ENCODE results near the gene BRD8. TPM values are rescaled to one million over a fixed set of nuclear protein-coding genes. Genes with fewer than 3 reads are reported as not detected.

Gene BRD8
- total RNA-seq, 5 donors from 2014 or later (not counting 1 experiment from before 2014, with no cell fraction given), result 29.5 to 79.5 (median 72.2) TPM

DNA sequence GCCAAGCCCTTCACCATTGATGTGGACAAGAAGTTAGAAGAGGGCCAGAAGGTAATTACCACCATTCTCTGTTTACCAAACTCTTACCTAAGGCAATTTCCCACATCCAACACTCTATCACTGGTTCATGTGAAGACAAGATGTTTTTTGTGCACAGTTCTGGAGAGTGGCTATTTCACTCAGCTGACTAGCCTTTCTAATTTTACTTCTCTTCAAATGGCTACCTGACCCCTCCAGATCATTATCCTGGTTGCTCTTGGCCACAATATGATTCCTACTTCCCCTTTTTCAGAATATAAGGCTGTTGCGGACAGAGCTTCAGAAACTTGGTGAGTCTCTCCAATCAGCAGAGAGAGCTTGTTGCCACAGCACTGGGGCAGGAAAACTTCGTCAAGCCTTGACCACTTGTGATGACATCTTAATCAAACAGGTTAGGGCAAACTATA lies 7.6 kb upstream of the BRD8 start:
- ATAC-seq (replicated peaks in 1 of 4) (no peak), DNase-seq (no peak)
- H3K9me3 Mint-ChIP-seq, result no peaks in the 10 kb centered on the region
- no peak overlapping the region for H3K4me3 Mint-ChIP-seq
- Histone ChIP-seq H3K4me3 (ENCODE audit: control insufficient read depth in 1 of 2, extremely low read depth in 1 of 2, low read length in 1 of 2) (no peak overlapping the region), H3K4me1 (ENCODE audit: control insufficient read depth in 1 of 2, extremely low read depth in 1 of 2, insufficient read depth in 2 of 2, low read length in 2 of 2) (no peaks in the 10 kb centered on the region), H3K9me3 (no peaks in the 10 kb centered on the region), H3K27me3 (replicated peaks in 1 of 2; ENCODE audit: control insufficient read depth in 2 of 2, extremely low read depth in 1 of 2, insufficient read depth in 2 of 2, low read length in 1 of 2) (no peaks in the 10 kb centered on the region), H3K36me3 (ENCODE audit: control insufficient read depth in 2 of 2, extremely low read depth in 1 of 2, insufficient read depth in 1 of 2, low read length in 1 of 2) (peaks cover 2 to 37% of the 10 kb centered on the region in 2 donors), H3K27ac (ENCODE audit: low read length) (no peak overlapping the region)
- H3K4me1 Mint-ChIP-seq, result no peaks in the 10 kb centered on the region
- H3K36me3 Mint-ChIP-seq, result peaks cover 24% of the 10 kb centered on the region
- ChIA-PET CTCF (interaction anchor here in 1 of 2 donors (0.6 kb wide), 1 partner anchor 201 kb away, joined by 3 read pairs; no protein-coding TSS in a partner anchor), POLR2A (interaction anchor here in 1 of 2 donors (0.5 kb wide), 1 partner anchor 23 kb away, joined by 3 read pairs; no protein-coding TSS in a partner anchor)
- peak overlapping the region in 1 of 2 donors; percentile 75 for H3K27ac Mint-ChIP-seq
- WGBS (ENCODE audit: insufficient coverage), result no CpG with 5 or more reads among the region's 2 CpGs
- no peaks in the 10 kb centered on the region for H3K27me3 Mint-ChIP-seq

GRCh38 chr5:138182808-138183207 lies 4.4 kb upstream of the BRD8 start:
- peaks cover 4 to 9% of the 10 kb centered on the region in 2 experiments for H3K4me1 ChIP-seq (ENCODE audit: control insufficient read depth in 1 of 2, extremely low read depth in 1 of 2, insufficient read depth in 2 of 2, low read length in 2 of 2)
- Mint-ChIP-seq H3K27me3 (no peaks in the 10 kb centered on the region), H3K4me1 (peaks cover 0 to 2% (median 0%) of the 10 kb centered on the region in 3 donors), H3K4me3 (no peak overlapping the region), H3K36me3 (peaks cover 7% of the 10 kb centered on the region), H3K9me3 (no peaks in the 10 kb centered on the region), H3K27ac (no peak overlapping the region)
- ChIA-PET CTCF (no interaction called here), POLR2A (no interaction called here)
- DNase-seq, result no peak
- H3K27ac ChIP-seq (ENCODE audit: low read length), result no peak overlapping the region
- peaks cover 0 to 15% of the 10 kb centered on the region in 2 donors for H3K36me3 ChIP-seq (ENCODE audit: control insufficient read depth in 2 of 2, extremely low read depth in 1 of 2, insufficient read depth in 1 of 2, low read length in 1 of 2)
- no peaks in the 10 kb centered on the region for H3K9me3 ChIP-seq
- H3K4me3 ChIP-seq (ENCODE audit: control insufficient read depth in 1 of 2, extremely low read depth in 1 of 2, low read length in 1 of 2), result no peak overlapping the region
- no peaks in the 10 kb centered on the region for H3K27me3 ChIP-seq (replicated peaks in 1 of 2; ENCODE audit: control insufficient read depth in 2 of 2, extremely low read depth in 1 of 2, insufficient read depth in 2 of 2, low read length in 1 of 2)
- no peak for ATAC-seq (replicated peaks in 1 of 4)
- 93% methylated on average over 5 of the region's 6 CpGs for WGBS (ENCODE audit: insufficient coverage)

GRCh38 chr5:138180841-138181240 lies 2.4 kb upstream of the BRD8 start:
- Histone ChIP-seq H3K9me3 (no peaks in the 10 kb centered on the region), H3K36me3 (ENCODE audit: control insufficient read depth in 2 of 2, extremely low read depth in 1 of 2, insufficient read depth in 1 of 2, low read length in 1 of 2) (peaks cover 0 to under 1% of the 10 kb centered on the region in 2 donors), H3K27ac (ENCODE audit: low read length) (no peak overlapping the region), H3K4me1 (ENCODE audit: control insufficient read depth in 1 of 2, extremely low read depth in 1 of 2, insufficient read depth in 2 of 2, low read length in 2 of 2) (peaks cover 9 to 21% of the 10 kb centered on the region in 2 experiments), H3K27me3 (replicated peaks in 1 of 2; ENCODE audit: control insufficient read depth in 2 of 2, extremely low read depth in 1 of 2, insufficient read depth in 2 of 2, low read length in 1 of 2) (no peaks in the 10 kb centered on the region), H3K4me3 (ENCODE audit: control insufficient read depth in 1 of 2, extremely low read depth in 1 of 2, low read length in 1 of 2) (no peak overlapping the region)
- ChIA-PET CTCF (interaction anchor here in 1 of 2 donors (0.6 kb wide), 1 partner anchor 19 kb away, joined by 3 read pairs; no protein-coding TSS in a partner anchor), POLR2A (no interaction called here)
- no peaks in the 10 kb centered on the region for H3K27me3 Mint-ChIP-seq
- no peak overlapping the region for H3K4me3 Mint-ChIP-seq
- H3K4me1 Mint-ChIP-seq, result peaks cover 4 to 8% (median 5%) of the 10 kb centered on the region in 3 donors
- H3K27ac Mint-ChIP-seq, result no peak overlapping the region
- ATAC-seq (replicated peaks in 1 of 4), result no peak
- no peaks in the 10 kb centered on the region for H3K9me3 Mint-ChIP-seq
- H3K36me3 Mint-ChIP-seq, result peaks cover 4% of the 10 kb centered on the region
- no peak for DNase-seq
- 89% methylated on average over 1 of the region's 5 CpGs for WGBS (ENCODE audit: insufficient coverage)

- CTCF ChIA-PET, result interaction anchor here (0.6 to 1.3 kb wide), 5 partner anchors 19 to 228 kb away, joined by 3 to 9 read pairs (median 3); no protein-coding TSS in a partner anchor
- Histone ChIP-seq H3K36me3 (ENCODE audit: control insufficient read depth in 2 of 2, extremely low read depth in 1 of 2, insufficient read depth in 1 of 2, low read length in 1 of 2) (peaks cover 0 to 4% of the 10 kb centered on the region in 2 donors), H3K9me3 (no peaks in the 10 kb centered on the region), H3K27me3 (replicated peaks in 1 of 2; ENCODE audit: control insufficient read depth in 2 of 2, extremely low read depth in 1 of 2, insufficient read depth in 2 of 2, low read length in 1 of 2) (no peaks in the 10 kb centered on the region), H3K27ac (ENCODE audit: low read length) (no peak overlapping the region), H3K4me1 (ENCODE audit: control insufficient read depth in 1 of 2, extremely low read depth in 1 of 2, insufficient read depth in 2 of 2, low read length in 2 of 2) (peaks cover 9 to 21% of the 10 kb centered on the region in 2 experiments), H3K4me3 (ENCODE audit: control insufficient read depth in 1 of 2, extremely low read depth in 1 of 2, low read length in 1 of 2) (no peak overlapping the region)
- Mint-ChIP-seq H3K9me3 (no peaks in the 10 kb centered on the region), H3K4me1 (peaks cover 6 to 10% (median 6%) of the 10 kb centered on the region in 3 donors), H3K36me3 (peaks cover 6% of the 10 kb centered on the region), H3K27ac (no peak overlapping the region), H3K27me3 (no peaks in the 10 kb centered on the region), H3K4me3 (peak overlapping the region in 2 of 3 donors; percentile 21 to 56)
- POLR2A ChIA-PET, result no interaction called here
- WGBS (ENCODE audit: insufficient coverage), result no CpG with 5 or more reads among the region's 5 CpGs
- ATAC-seq (replicated peaks in 1 of 4) (no peak), DNase-seq (peak in 2 of 35 experiments; percentile 6 to 58)
Measured at GRCh38 chr5:138180183-138180782, 1.9 kb upstream of the BRD8 start.

DNA sequence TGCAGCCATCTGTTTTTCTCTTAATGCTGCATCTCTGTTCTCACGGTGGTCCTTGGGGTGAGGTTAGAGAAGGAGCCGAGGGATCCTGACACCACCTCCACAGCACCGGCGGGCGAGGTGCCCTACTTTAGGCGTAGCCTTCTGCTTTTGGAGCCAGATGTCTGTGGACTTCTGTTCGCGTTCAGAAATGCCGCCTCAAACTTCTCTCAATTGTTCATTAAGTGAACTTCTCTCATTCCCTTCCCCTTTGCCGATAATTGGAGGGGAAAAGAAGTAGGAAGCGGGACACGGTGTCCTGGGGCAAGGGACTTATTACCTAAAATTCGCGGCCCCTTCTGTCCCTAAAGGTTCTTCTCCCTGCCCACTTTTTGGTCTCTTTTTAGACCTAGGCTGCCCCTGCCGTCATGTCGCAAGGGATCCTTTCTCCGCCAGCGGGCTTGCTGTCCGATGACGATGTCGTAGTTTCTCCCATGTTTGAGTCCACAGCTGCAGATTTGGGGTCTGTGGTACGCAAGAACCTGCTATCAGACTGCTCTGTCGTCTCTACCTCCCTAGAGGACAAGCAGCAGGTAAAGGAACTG lies 937 bp upstream of the BRD8 start:
- POLR2A ChIA-PET, result interaction anchor here in 1 of 2 donors (0.5 kb wide), 1 partner anchor 28 kb away, joined by 4 read pairs; no protein-coding TSS in a partner anchor
- Mint-ChIP-seq H3K4me1 (peaks cover 8 to 14% (median 9%) of the 10 kb centered on the region in 3 donors), H3K9me3 (no peaks in the 10 kb centered on the region), H3K4me3 (no peak overlapping the region), H3K27me3 (no peaks in the 10 kb centered on the region), H3K36me3 (peaks cover 8% of the 10 kb centered on the region), H3K27ac (no peak overlapping the region)
- Histone ChIP-seq H3K27me3 (replicated peaks in 1 of 2; ENCODE audit: control insufficient read depth in 2 of 2, extremely low read depth in 1 of 2, insufficient read depth in 2 of 2, low read length in 1 of 2) (no peaks in the 10 kb centered on the region), H3K9me3 (no peaks in the 10 kb centered on the region), H3K27ac (ENCODE audit: low read length) (no peak overlapping the region), H3K4me3 (ENCODE audit: control insufficient read depth in 1 of 2, extremely low read depth in 1 of 2, low read length in 1 of 2) (peak overlapping the region; percentile 66 to 97), H3K4me1 (ENCODE audit: control insufficient read depth in 1 of 2, extremely low read depth in 1 of 2, insufficient read depth in 2 of 2, low read length in 2 of 2) (peaks cover 9 to 21% of the 10 kb centered on the region in 2 experiments), H3K36me3 (ENCODE audit: control insufficient read depth in 2 of 2, extremely low read depth in 1 of 2, insufficient read depth in 1 of 2, low read length in 1 of 2) (peaks cover 0 to 9% of the 10 kb centered on the region in 2 donors)
- ATAC-seq (replicated peaks in 1 of 4), result no peak
- WGBS (ENCODE audit: insufficient coverage), result 11% methylated on average over 11 of the region's 23 CpGs
- DNase-seq, result peak in 1 of 35 experiments; percentile 4
- CTCF ChIA-PET, result interaction anchor here (0.5 to 1.3 kb wide), 10 partner anchors 26 to 1149 kb away, joined by 3 to 9 read pairs (median 4); partner anchors contain the start of genes CDC23 (in 1 of the 2) and CDC25C (in 1 of the 2)

DNA sequence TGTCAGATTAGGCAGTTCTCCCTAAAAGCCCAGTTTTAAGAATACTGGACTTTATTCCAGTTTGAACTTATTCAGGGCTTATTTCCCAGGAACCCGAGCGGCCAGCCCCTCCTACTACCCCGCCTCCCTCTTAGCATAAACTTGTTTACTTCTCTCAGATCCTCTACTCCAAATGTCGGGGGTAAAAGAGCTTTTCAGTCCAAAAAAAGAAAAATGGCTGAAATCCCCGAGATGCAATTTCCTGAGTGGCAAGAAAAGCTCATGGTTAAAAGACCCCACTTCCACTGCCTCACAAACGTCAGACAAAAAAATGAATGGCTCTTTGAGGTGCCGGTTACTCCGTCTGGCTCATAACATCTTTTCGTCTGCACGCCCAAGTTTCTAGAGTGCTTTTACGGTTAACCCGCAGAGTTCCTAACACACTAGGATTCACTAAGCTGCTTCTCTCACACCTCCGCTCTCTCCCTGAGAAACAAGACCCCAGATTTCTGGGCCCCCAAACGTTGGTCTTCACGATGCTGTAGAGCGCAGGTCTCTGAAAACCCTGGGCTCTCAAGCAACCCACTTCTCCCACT lies 402 bp downstream of the BRD8 start:
- Mint-ChIP-seq H3K27me3 (no peaks in the 10 kb centered on the region), H3K36me3 (peaks cover 13% of the 10 kb centered on the region), H3K4me1 (peaks cover 9 to 17% (median 13%) of the 10 kb centered on the region in 3 donors), H3K9me3 (no peaks in the 10 kb centered on the region), H3K4me3 (no peak overlapping the region), H3K27ac (no peak overlapping the region)
- DNase-seq (peak in 21 of 35 experiments; percentile 3 to 43 (median 13)), ATAC-seq (replicated peaks in 1 of 4) (peak in 2 of 4 experiments; percentile 7 to 23)
- Histone ChIP-seq H3K9me3 (no peaks in the 10 kb centered on the region), H3K36me3 (ENCODE audit: control insufficient read depth in 2 of 2, extremely low read depth in 1 of 2, insufficient read depth in 1 of 2, low read length in 1 of 2) (peaks cover 0 to 14% of the 10 kb centered on the region in 2 donors), H3K4me1 (ENCODE audit: control insufficient read depth in 1 of 2, extremely low read depth in 1 of 2, insufficient read depth in 2 of 2, low read length in 2 of 2) (peaks cover 9 to 21% of the 10 kb centered on the region in 2 experiments), H3K4me3 (ENCODE audit: control insufficient read depth in 1 of 2, extremely low read depth in 1 of 2, low read length in 1 of 2) (peak overlapping the region; percentile 66 to 97), H3K27ac (ENCODE audit: low read length) (peak overlapping the region; percentile 50), H3K27me3 (replicated peaks in 1 of 2; ENCODE audit: control insufficient read depth in 2 of 2, extremely low read depth in 1 of 2, insufficient read depth in 2 of 2, low read length in 1 of 2) (no peaks in the 10 kb centered on the region)
- CTCF ChIA-PET, result interaction anchor here (0.5 to 1.9 kb wide), 11 partner anchors 28 to 325 kb away, joined by 3 to 10 read pairs (median 3); partner anchors contain the start of genes KDM3B (in 2 of the 2), EGR1 (in 1 of the 2) and PKD2L2 (in 1 of the 2)
- POLR2A ChIA-PET, result interaction anchor here in 1 of 2 donors (0.7 to 1.5 kb wide), 4 partner anchors 35 to 398 kb away, joined by 4 to 6 read pairs (median 4); partner anchors contain the start of genes CDC23, FAM53C and KDM3B
- 0% methylated on average over 14 of the region's 16 CpGs for WGBS (ENCODE audit: insufficient coverage)
